Fibroblast of villous mesenchyme (primary cell): Measurements from ENCODE around the gene KIF6. TPM values are rescaled to one million over a fixed set of nuclear protein-coding genes. Genes with fewer than 3 reads are reported as not detected.

Experiments
- DNase-seq: peaks from one replicate; pipeline ENCODE4 v3.0.0-alpha.2; 2010; ENCODE audit warnings: low read depth
- H3K4me3 ChIP-seq: 2 replicates; pipeline ENCODE4 v1.5.1; 2011; ENCODE audit warnings: low read depth, mild to moderate bottlenecking, low read length
- CTCF ChIP-seq: IDR thresholded peaks from 2 replicates; pipeline ENCODE4 v1.5.1; 2012; ENCODE audit warnings: low read depth, mild to moderate bottlenecking, low read length; ENCODE audit not compliant: insufficient read depth
- total RNA-seq: library from RNA; depleted of rRNA; stranded (reverse); fragments of >200 nt; gene quantifications from 2 replicates; pipeline ENCODE4 v1.2.3, GENCODE V29; 2012

Gene KIF6
- total RNA-seq, 1 donor: 0.43 TPM

- no peak for DNase-seq
- TF ChIP-seq CTCF: no peak
- H3K4me3 ChIP-seq: no peak overlapping the region
These were observed 385.9 kb downstream of the KIF6 start for GRCh38 chr6:39339096-39339867.

- no peak overlapping the region for H3K4me3 ChIP-seq
- DNase-seq: no peak
- no peak for TF ChIP-seq CTCF
These were observed 386.8 kb downstream of the KIF6 start for GRCh38 chr6:39338397-39338796.

GRCh38 chr6:39335780-39336545 is 389.2 kb downstream of the KIF6 start:
- TF ChIP-seq CTCF: no peak
- DNase-seq: no peak
- H3K4me3 ChIP-seq: no peak overlapping the region

GRCh38 chr6:39333644-39334438 is 391.4 kb downstream of the KIF6 start:
- H3K4me3 ChIP-seq: no peak overlapping the region
- no peak for DNase-seq
- no peak for TF ChIP-seq CTCF

GRCh38 chr6:39330476-39330875 is 394.7 kb downstream of the KIF6 start:
- no peak for DNase-seq
- TF ChIP-seq CTCF: no peak
- H3K4me3 ChIP-seq: no peak overlapping the region

- no peak for TF ChIP-seq CTCF
- DNase-seq: no peak
- H3K4me3 ChIP-seq: no peak overlapping the region
These were observed 395.2 kb downstream of the KIF6 start for GRCh38 chr6:39330057-39330456.
